Right lobe of liver (tissue), 4 donors: ENCODE results near the gene CEP350.

Source experiments
- POLR2A ChIP-seq: fragments of 450-650 bp; IDR thresholded peaks from one replicate; pipeline ENCODE4 v1.6.1; 2017; ENCODE audit warnings: antibody characterized with exemption, mild to moderate bottlenecking
- TF ChIP-seq, protein P1 (sequence below), 4 donors: fragments of 200-600 bp in 3 of 4; fragments of 450-650 bp in 1 of 4; IDR thresholded peaks; one replicate each; pipeline versions ENCODE4 v1.5.1 to v1.8.0; 2016 to 2022; ENCODE audit warnings: antibody characterized with exemption in 4 of 4, mild to moderate bottlenecking in 2 of 4
- donor health status: DM: no; HTN: no; CAD: no.
- donor health status: DM: no; HTN: no; CAD: no.
- donor health status: DM: no; HTN: yes; CAD: no.

DNA sequence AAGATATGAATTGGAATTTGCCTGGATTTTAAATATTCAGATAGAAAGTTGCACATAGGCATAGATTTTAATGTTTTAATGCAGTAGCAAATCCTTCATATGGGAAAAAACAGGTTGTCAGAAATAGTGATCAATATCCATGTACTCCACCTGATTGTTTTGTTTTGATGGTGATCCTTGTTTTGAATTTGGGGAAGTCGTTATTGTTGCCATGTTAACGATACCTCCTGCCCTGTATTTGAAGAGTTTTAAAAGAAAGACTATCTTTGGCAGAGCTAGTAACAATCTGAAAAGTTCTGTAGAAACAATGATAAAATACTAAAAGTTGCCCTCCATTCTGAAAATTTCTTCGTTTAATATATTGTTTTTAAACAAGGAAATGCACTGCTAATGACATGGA is 1.1 kb downstream of the CEP350 start:
- TF ChIP-seq, protein P1, sequence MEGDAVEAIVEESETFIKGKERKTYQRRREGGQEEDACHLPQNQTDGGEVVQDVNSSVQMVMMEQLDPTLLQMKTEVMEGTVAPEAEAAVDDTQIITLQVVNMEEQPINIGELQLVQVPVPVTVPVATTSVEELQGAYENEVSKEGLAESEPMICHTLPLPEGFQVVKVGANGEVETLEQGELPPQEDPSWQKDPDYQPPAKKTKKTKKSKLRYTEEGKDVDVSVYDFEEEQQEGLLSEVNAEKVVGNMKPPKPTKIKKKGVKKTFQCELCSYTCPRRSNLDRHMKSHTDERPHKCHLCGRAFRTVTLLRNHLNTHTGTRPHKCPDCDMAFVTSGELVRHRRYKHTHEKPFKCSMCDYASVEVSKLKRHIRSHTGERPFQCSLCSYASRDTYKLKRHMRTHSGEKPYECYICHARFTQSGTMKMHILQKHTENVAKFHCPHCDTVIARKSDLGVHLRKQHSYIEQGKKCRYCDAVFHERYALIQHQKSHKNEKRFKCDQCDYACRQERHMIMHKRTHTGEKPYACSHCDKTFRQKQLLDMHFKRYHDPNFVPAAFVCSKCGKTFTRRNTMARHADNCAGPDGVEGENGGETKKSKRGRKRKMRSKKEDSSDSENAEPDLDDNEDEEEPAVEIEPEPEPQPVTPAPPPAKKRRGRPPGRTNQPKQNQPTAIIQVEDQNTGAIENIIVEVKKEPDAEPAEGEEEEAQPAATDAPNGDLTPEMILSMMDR (IDR thresholded peaks at IDR 0.05) = no peak
- no peak for TF ChIP-seq POLR2A
